Esophagus squamous epithelium (tissue), 4 donors: ENCODE data around the gene LIN28B.

Source experiments
- CTCF ChIP-seq, 6 experiments: fragments of 450-650 bp in 4 of 6; fragments of 200-600 bp in 2 of 6; sonication (generic) in 2 of 6; IDR thresholded peaks; one replicate each; pipeline ENCODE4 v1.5.1; 2016 to 2019; ENCODE audit warnings: antibody characterized with exemption in 6 of 6, mild to moderate bottlenecking in 4 of 6, moderate library complexity in 4 of 6
- POLR2A ChIP-seq, 4 donors: fragments of 450-650 bp; IDR thresholded peaks; one replicate each; pipeline ENCODE4 v1.6.1; 2017; ENCODE audit warnings: antibody characterized with exemption in 4 of 4, mild to moderate bottlenecking in 4 of 4, moderate library complexity in 3 of 4

- no peak for TF ChIP-seq CTCF (IDR thresholded peaks at IDR 0.05)
- no peak for TF ChIP-seq POLR2A (IDR thresholded peaks at IDR 0.05)
Measured at GRCh38 chr6:104929353-104929752, 27.6 kb upstream of the LIN28B start.
